H1 (cell line): ENCODE data around the gene EXD3. TPM values are rescaled to one million over a fixed set of nuclear protein-coding genes. Genes with fewer than 3 reads are reported as not detected.
A peak's percentile ranks its signal among the peaks of the same experiment; 100 is the strongest.

Source experiments
- CTCF ChIA-PET: fragments of 300-600 bp; sonication (Branson Sonifier 250); formaldehyde crosslinking; loops from one replicate; lab custom pipeline; 2021; ENCODE audit not compliant: partially characterized antibody; lab: Charles Lee
- POLR2A ChIA-PET: fragments of 300-600 bp; sonication (Branson Sonifier 250); formaldehyde crosslinking; loops from one replicate; lab custom pipeline; 2021; ENCODE audit warnings: inconsistent platforms; ENCODE audit not compliant: partially characterized antibody; lab: Charles Lee
- DNase-seq, 2 experiments: peaks; one replicate each; pipeline versions ENCODE4 v3.0.0 to v3.0.0-alpha.2; 2010 to 2022; ENCODE audit warnings: low spot score in 2 of 2, low read depth in 1 of 2, mixed read lengths in 1 of 2
- FAIRE-seq: peaks from 2 replicates; lab custom pipeline; 2011; peaks lifted over from hg19 to GRCh38; lab: Jason Lieb, UNC
- H2AFZ ChIP-seq: 2 replicates; pipeline ENCODE4 v1.8.1; 2012; ENCODE audit warnings: low read length, inconsistent platforms
- H2AK5ac ChIP-seq: 2 replicates; pipeline ENCODE4 v1.6.1; 2013; ENCODE audit warnings: low read depth, low read length
- H2BK120ac ChIP-seq: replicated peaks from 2 replicates; pipeline ENCODE3; 2013; ENCODE audit warnings: low read depth, low read length, inconsistent platforms
- H2BK12ac ChIP-seq: 2 replicates; pipeline ENCODE4 v1.6.1; 2013; ENCODE audit warnings: low read depth, low read length
- H2BK15ac ChIP-seq: 2 replicates; pipeline ENCODE4 v1.6.1; 2013; ENCODE audit warnings: low read length
- H2BK20ac ChIP-seq: 2 replicates; pipeline ENCODE4 v1.6.1; 2013; ENCODE audit warnings: low read length
- H2BK5ac ChIP-seq: 2 replicates; pipeline ENCODE4 v1.6.1; 2013; ENCODE audit warnings: low read depth, low read length
- H3K14ac ChIP-seq: 2 replicates; pipeline ENCODE4 v1.6.1; 2013; ENCODE audit warnings: inconsistent platforms; ENCODE audit not compliant: insufficient read length
- H3K18ac ChIP-seq: 2 replicates; pipeline ENCODE4 v1.6.1; 2013; ENCODE audit warnings: low read length; ENCODE audit errors: extremely low read depth
- H3K23ac ChIP-seq: 2 replicates; pipeline ENCODE4 v1.6.1; 2013; ENCODE audit warnings: inconsistent platforms; ENCODE audit not compliant: insufficient read length
- H3K23me2 ChIP-seq: 2 replicates; pipeline ENCODE4 v1.6.1; 2013; ENCODE audit warnings: low read depth, low read length
- H3K27ac ChIP-seq: 2 replicates; pipeline ENCODE4 v1.6.1; 2011; ENCODE audit warnings: low read depth, low read length, inconsistent platforms
- H3K27me3 ChIP-seq, 4 experiments: replicated peaks in 1 of 4; 1 replicate in 1 of 4; 2 replicates in 3 of 4; pipeline versions ENCODE4 v1.6.1 to v1.8.1; 2011 to 2013; ENCODE audit warnings: low read length in 3 of 4, mild to moderate bottlenecking in 3 of 4, inconsistent platforms in 2 of 4, mixed read lengths in 2 of 4, moderate library complexity in 1 of 4; ENCODE audit not compliant: control insufficient read depth in 3 of 4, insufficient read depth in 3 of 4; ENCODE audit errors: extremely low read depth in 1 of 4
- H3K36me3 ChIP-seq, 4 experiments: 2 replicates each; pipeline versions ENCODE4 v1.6.1 to v1.8.1; 2011 to 2013; ENCODE audit warnings: mild to moderate bottlenecking in 4 of 4, low read length in 3 of 4, moderate library complexity in 2 of 4, control low read depth in 1 of 4, inconsistent platforms in 1 of 4; ENCODE audit not compliant: insufficient read depth in 4 of 4, control insufficient read depth in 2 of 4
- H3K4ac ChIP-seq: replicated peaks from 2 replicates; pipeline ENCODE3; 2013; ENCODE audit warnings: low read length, low read depth, mixed read lengths, inconsistent platforms; ENCODE audit not compliant: insufficient read length
- H3K4me1 ChIP-seq, 4 experiments: replicated peaks in 1 of 4; 1 replicate in 1 of 4; 2 replicates in 3 of 4; pipeline versions ENCODE4 v1.6.1 to v1.8.1; 2011 to 2013; ENCODE audit warnings: low read length in 3 of 4, inconsistent platforms in 2 of 4, mixed read lengths in 1 of 4; ENCODE audit not compliant: insufficient read depth in 4 of 4, control insufficient read depth in 3 of 4
- H3K4me2 ChIP-seq, 2 experiments: 2 replicates each; pipeline versions ENCODE4 v1.6.1 to v1.8.1; 2011 to 2013; ENCODE audit warnings: low read depth in 2 of 2, low read length in 2 of 2, control low read depth in 1 of 2, inconsistent platforms in 1 of 2, mild to moderate bottlenecking in 1 of 2; ENCODE audit not compliant: insufficient read depth in 1 of 2
- H3K4me3 ChIP-seq, 4 experiments: fragments of 200-600, 300-600 bp in 1 of 4; sonication (generic), shearing (Covaris generic), sonication (Bioruptor Twin) in 1 of 4; 2 replicates each; pipeline versions ENCODE4 v1.5.1 to v1.8.1; 2011 to 2016; ENCODE audit warnings: low read length in 4 of 4, low read depth in 3 of 4, control low read depth in 2 of 4, inconsistent platforms in 2 of 4, mild to moderate bottlenecking in 2 of 4, mixed read lengths in 1 of 4, moderate library complexity in 1 of 4; ENCODE audit not compliant: insufficient read depth in 2 of 4; ENCODE audit errors: extremely low read depth in 1 of 4
- H3K56ac ChIP-seq: replicated peaks from 2 replicates; pipeline ENCODE3; 2013; ENCODE audit warnings: low read depth, mild to moderate bottlenecking, mixed read lengths, low read length, inconsistent platforms; ENCODE audit not compliant: insufficient read length
- H3K79me1 ChIP-seq: 2 replicates; pipeline ENCODE4 v1.6.1; 2013; ENCODE audit warnings: low read depth, low read length, control low read depth
- H3K79me2 ChIP-seq, 2 experiments: 2 replicates each; pipeline versions ENCODE4 v1.6.1 to v1.8.1; 2012 to 2013; ENCODE audit warnings: low read length in 2 of 2, mild to moderate bottlenecking in 2 of 2, inconsistent platforms in 1 of 2; ENCODE audit not compliant: insufficient read depth in 2 of 2, control insufficient read depth in 1 of 2
- H3K9ac ChIP-seq, 4 experiments: replicated peaks in 1 of 4; 1 replicate in 1 of 4; 2 replicates in 3 of 4; pipeline versions ENCODE4 v1.6.1 to v1.8.1; 2011 to 2013; ENCODE audit warnings: low read depth in 3 of 4, low read length in 3 of 4, control low read depth in 2 of 4, mild to moderate bottlenecking in 2 of 4, moderate library complexity in 2 of 4, inconsistent platforms in 1 of 4; ENCODE audit errors: extremely low read depth in 1 of 4
- H3K9me3 ChIP-seq, 2 experiments: 2 replicates each; pipeline versions ENCODE4 v1.6.1 to v1.8.1; 2012 to 2013; ENCODE audit warnings: mild to moderate bottlenecking in 2 of 2, moderate library complexity in 2 of 2, control low read depth in 1 of 2, inconsistent platforms in 1 of 2, low read depth in 1 of 2, low read length in 1 of 2, mixed read lengths in 1 of 2; ENCODE audit not compliant: insufficient read depth in 2 of 2
- H4K20me1 ChIP-seq, 2 experiments: replicated peaks in 1 of 2; 2 replicates each; pipeline versions ENCODE3 to v1.8.1; 2011 to 2013; ENCODE audit warnings: inconsistent platforms in 2 of 2, low read length in 2 of 2, mild to moderate bottlenecking in 1 of 2; ENCODE audit not compliant: insufficient read depth in 2 of 2, control insufficient read depth in 1 of 2
- H4K5ac ChIP-seq: 2 replicates; pipeline ENCODE4 v1.6.1; 2013; ENCODE audit warnings: low read length, low read depth, mixed read lengths, inconsistent platforms; ENCODE audit not compliant: insufficient read length
- H4K8ac ChIP-seq: 2 replicates; pipeline ENCODE4 v1.8.0; 2013; ENCODE audit warnings: mild to moderate bottlenecking, moderate library complexity, low read length, inconsistent platforms; ENCODE audit not compliant: insufficient read depth; ENCODE audit errors: extremely low read depth
- H4K91ac ChIP-seq: replicated peaks from 2 replicates; pipeline ENCODE3; 2013; ENCODE audit warnings: low read length, mixed read lengths, inconsistent platforms; ENCODE audit not compliant: insufficient read length
- BCL11A ChIP-seq, 2 experiments: IDR thresholded peaks; one replicate each; pipeline ENCODE4 v1.6.1; 2011; ENCODE audit warnings: low read depth in 2 of 2, low read length in 2 of 2, mild to moderate bottlenecking in 2 of 2
- CTBP2 ChIP-seq: IDR thresholded peaks from 2 replicates; pipeline ENCODE4 v1.7.0; 2011; ENCODE audit warnings: borderline replicate concordance, mild to moderate bottlenecking, moderate library complexity, mixed read lengths, low read length; ENCODE audit not compliant: insufficient read depth, insufficient read length
- FOSL1 ChIP-seq: IDR thresholded peaks from 2 replicates; pipeline ENCODE4 v1.6.1; 2011; ENCODE audit warnings: mild to moderate bottlenecking, low read depth, low read length, moderate library complexity; ENCODE audit not compliant: insufficient read depth
- KDM4A ChIP-seq: IDR thresholded peaks from one replicate; pipeline ENCODE4 v1.7.1; 2012; ENCODE audit warnings: low read depth, mild to moderate bottlenecking, moderate library complexity, low read length, inconsistent platforms; ENCODE audit not compliant: severe bottlenecking
- NANOG ChIP-seq: IDR thresholded peaks from 2 replicates; pipeline ENCODE4 v1.6.1; 2011; ENCODE audit warnings: low read length, low read depth, mild to moderate bottlenecking, inconsistent platforms; ENCODE audit not compliant: insufficient read depth, poor library complexity, severe bottlenecking
- PHF8 ChIP-seq: fragments of 200-600 bp; sonication (generic); conservative IDR thresholded peaks from 2 replicates; pipeline ENCODE4 v1.7.1; 2012; ENCODE audit warnings: low read depth, mild to moderate bottlenecking, inconsistent platforms, low read length, moderate library complexity
- POLR2AphosphoS5 ChIP-seq: IDR thresholded peaks from 2 replicates; pipeline ENCODE4 v1.6.1; 2011; ENCODE audit warnings: low read depth, low read length
- SIN3A ChIP-seq, 2 experiments: IDR thresholded peaks in 1 of 2; conservative IDR thresholded peaks in 1 of 2; 2 replicates each; pipeline ENCODE4 v1.6.1; 2011 to 2012; ENCODE audit warnings: low read length in 2 of 2, improper control_type of control experiment in 1 of 2, low read depth in 1 of 2, mild to moderate bottlenecking in 1 of 2
- SUZ12 ChIP-seq: fragments of 200-600 bp; sonication (generic); IDR thresholded peaks from 2 replicates; pipeline ENCODE4 v1.6.1; 2012; ENCODE audit warnings: mild to moderate bottlenecking, inconsistent platforms, low read length, moderate library complexity, mixed read lengths
- WGBS, 2 experiments: shearing (Covaris generic) in 1 of 2; methylation state at CpG; one replicate each; pipeline versions ENCODE4 v1.1.6 to v1.1.7; 2013 to 2015; ENCODE audit warnings: low lambda C conversion rate in 2 of 2, mixed read lengths in 2 of 2, inconsistent platforms in 1 of 2, low coverage in 1 of 2, missing lambda C conversion rate in 1 of 2; ENCODE audit not compliant: insufficient replicate concordance in 2 of 2, insufficient coverage in 1 of 2, insufficient read length in 1 of 2; ENCODE audit errors: extremely low coverage in 1 of 2, missing lambda C conversion rate in 1 of 2; 5-methylcytosine and 5-hydroxymethylcytosine counted together
- polyA plus RNA-seq, 7 experiments: library from polyadenylated mRNA; depleted of rRNA in 3 of 7; stranded (reverse) in 5 of 7; unstranded in 2 of 7; fragments of >200 nt in 5 of 7; fragments of 200-250 nt in 2 of 7; gene quantifications; 1 replicate in 5 of 7; 2 replicates in 1 of 7; 4 replicates in 1 of 7; pipeline versions ENCODE4 v1.2.1 to v1.2.3, GENCODE V29; 2011 to 2013; ENCODE audit warnings: missing spikeins in 2 of 7, mixed read lengths in 2 of 7
- total RNA-seq: library from RNA; stranded (reverse); fragmentation: NEBNext Ultra II Directional; extraction: Animal tissue kit (Norgen Biotek cat#: 25700); gene quantifications from 2 replicates; pipeline ENCODE4 v1.2.1, GENCODE V29; 2021

Gene EXD3
- total and polyA plus RNA-seq, 2 of the 8 experiments (the other 6 are each of a cell fraction or from before 2014, with no cell fraction given) = 7.2 to 9.4 TPM

DNA sequence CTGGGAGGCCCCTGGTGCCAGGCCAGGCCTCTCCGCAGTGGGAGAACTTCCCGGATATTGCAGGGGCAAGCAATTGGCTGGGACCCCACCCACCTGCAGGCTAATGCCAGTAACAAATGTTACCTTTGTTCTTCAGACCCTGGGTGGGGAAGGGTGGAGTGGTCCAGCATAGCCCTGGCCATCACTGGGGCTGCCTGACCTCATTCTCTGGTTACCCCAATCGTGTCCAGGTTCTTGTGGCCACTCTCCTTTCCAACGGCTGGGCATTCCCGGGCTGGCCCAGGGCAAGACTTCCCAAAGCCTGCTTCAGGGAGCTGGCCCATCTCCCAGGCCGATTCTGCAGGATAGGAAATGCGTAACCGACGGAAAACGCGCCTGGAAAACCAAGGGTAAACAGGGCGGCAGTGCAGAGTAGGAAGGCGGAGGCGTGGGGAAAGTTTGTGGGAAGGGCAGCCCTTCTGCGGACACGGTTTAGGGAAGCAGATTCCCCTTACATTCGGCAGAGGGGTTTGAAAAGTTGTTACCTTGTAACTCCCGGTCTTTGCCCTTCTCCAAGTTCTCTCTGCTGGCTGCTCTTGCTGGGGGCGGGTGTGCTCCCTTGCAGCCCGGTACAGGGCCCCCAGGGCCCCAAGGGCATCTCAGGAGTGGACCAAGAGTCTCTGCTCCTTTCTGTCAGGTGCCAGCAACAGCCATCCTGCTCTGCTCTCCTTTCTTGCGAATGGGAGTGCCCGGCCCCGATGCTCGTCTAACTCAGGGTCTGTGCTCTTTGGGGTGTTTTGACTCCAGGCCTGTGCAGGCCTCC is 124.4 kb downstream of the EXD3 start:
- WGBS, 2 experiments = 39% methylated on average over 24 of the region's 24 CpGs; no CpG with 5 or more reads in 1 of the 2 experiments
- Histone ChIP-seq H2BK120ac (no peak overlapping the region), H2AFZ (no peak overlapping the region), H2BK5ac (peak overlapping the region; percentile 28; the same call in 1 of the 2 replicates), H3K56ac (no peak overlapping the region), H3K4ac (no peak overlapping the region), H3K14ac (no peak overlapping the region), H3K79me2 (peaks cover 0 to 3% of the 10 kb centered on the region in 2 experiments; a peak in 1 of 4 replicates), H4K20me1 (peaks cover 3 to 11% of the 10 kb centered on the region in 2 experiments), H4K91ac (no peak overlapping the region), H3K4me3 (peak overlapping the region in 3 of 4 experiments; percentile 83 to 97 (median 84); a peak in 4 of 8 replicates), H3K27ac (no peak overlapping the region; the same call in 1 of the 2 replicates), H2AK5ac (no peak overlapping the region), H2BK12ac (peak overlapping the region; percentile 40; the same call in 1 of the 2 replicates), H3K9me3 (peaks cover 0 to 4% of the 10 kb centered on the region in 2 experiments; a peak in 2 of 4 replicates), H2BK15ac (no peak overlapping the region), H3K79me1 (peaks cover 3% of the 10 kb centered on the region), H3K4me2 (peak overlapping the region; percentile 87 to 98), H3K36me3 (no peaks in the 10 kb centered on the region), H4K8ac (no peak overlapping the region; the same call in 1 of the 2 replicates), H2BK20ac (no peak overlapping the region), H3K9ac (no peak overlapping the region; a peak in 1 of 7 replicates), H3K4me1 (peaks cover 3 to 39% (median 34%) of the 10 kb centered on the region in 4 experiments), H4K5ac (no peak overlapping the region), H3K27me3 (peaks cover 0 to 34% (median 16%) of the 10 kb centered on the region in 4 experiments; a peak in 5 of 7 replicates), H3K23ac (no peak overlapping the region), H3K23me2 (peaks cover 15% of the 10 kb centered on the region), H3K18ac (0 out of 2 replicates have a peak overlapping the region, but pooled peaks have one; percentile 51)
- ChIA-PET POLR2A (interaction anchor here (1.0 to 10.0 kb wide), 8 partner anchors 16 to 157 kb away, joined by 3 to 129 read pairs (median 4); partner anchors contain the start of genes TOR4A and TUBB4B), CTCF (interaction anchor here (1.3 to 2.6 kb wide), 5 partner anchors 12 to 124 kb away, joined by 3 to 9 read pairs (median 5); partner anchors contain the start of genes EXD3 and NOXA1)
- no peak for FAIRE-seq
- DNase-seq = peak in 1 of 2 experiments; percentile 71
- TF ChIP-seq CTBP2 (no peak), FOSL1 (no peak), NANOG (no peak), PHF8 (no peak), SIN3A (conservative IDR thresholded peaks at IDR 0.05 in 1 of 2, IDR thresholded peaks at IDR 0.05 in 1 of 2; ENCODE audit: low read depth in 1 of 2, low read length in 2 of 2) (no peak), BCL11A (IDR thresholded peaks at IDR 0.05; ENCODE audit: low read depth in 2 of 2, low read length in 2 of 2) (no peak), KDM4A (no peak), SUZ12 (no peak), POLR2AphosphoS5 (no peak)
